Neural progenitor cell (in vitro differentiated cells): ENCODE measurements around the gene ENO3.

Experiments used
- CTCF ChIP-seq: fragments of 200-600 bp; sonication (generic); IDR thresholded peaks from 2 replicates; pipeline ENCODE4 v1.5.1; 2017; ENCODE audit warnings: antibody characterized with exemption, mild to moderate bottlenecking
- EZH2 ChIP-seq: fragments of 200-600 bp; sonication (generic); IDR thresholded peaks from 2 replicates; pipeline ENCODE4 v1.6.1; 2017; ENCODE audit warnings: antibody characterized with exemption, mild to moderate bottlenecking, moderate library complexity
- EZH2phosphoT487 ChIP-seq: fragments of 200-600 bp; sonication (generic); IDR thresholded peaks from 2 replicates; pipeline ENCODE4 v1.6.1; 2017; ENCODE audit warnings: antibody characterized with exemption

DNA sequence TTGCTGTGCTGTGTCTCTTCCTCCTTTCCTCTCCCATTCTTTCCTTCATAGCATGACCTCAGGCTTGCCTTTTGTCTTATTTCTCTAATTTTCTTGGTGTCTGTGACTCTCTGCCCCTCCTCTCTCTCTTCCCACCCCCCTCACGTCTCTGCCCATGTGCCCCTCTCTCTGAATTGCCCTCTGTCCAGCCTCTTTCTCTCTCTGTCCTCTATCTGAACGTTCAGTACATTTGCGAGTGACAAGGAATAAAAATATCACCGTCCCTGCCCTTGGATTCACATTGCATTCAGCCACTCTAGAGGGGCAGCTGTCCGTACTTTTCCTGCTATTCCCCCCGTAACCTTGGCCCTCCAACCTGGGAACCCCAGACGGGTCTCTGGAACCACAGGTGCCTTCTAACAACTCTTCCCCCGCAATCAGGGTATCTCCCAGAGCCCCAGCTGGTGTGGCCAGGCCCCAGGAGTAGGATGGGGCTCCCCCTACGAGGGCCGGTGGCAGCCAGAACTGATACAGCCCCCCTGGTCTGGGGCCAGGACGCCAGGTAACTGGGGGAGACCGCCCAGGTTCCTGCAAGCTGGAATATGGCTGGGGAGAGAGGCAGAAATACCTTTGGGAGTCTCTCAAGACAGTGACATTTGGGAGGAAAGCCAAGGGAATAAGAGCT is 48.6 kb downstream of the ENO3 start:
- TF ChIP-seq CTCF (no peak), EZH2 (no peak), EZH2phosphoT487 (no peak)
